ENCODE data around the gene TUBA4B. TPM values are rescaled to one million over a fixed set of nuclear protein-coding genes. Genes with fewer than 3 reads are reported as not detected.

The TUBA4B gene
- total RNA-seq, 4 donors from 2014 or later = not detected

- no peak for ATAC-seq
- H3K9me3 ChIP-seq = no peaks in the 10 kb centered on the region
- in situ Hi-C loops (cut with MboI; ENCODE audit: low sequenced_read_pairs in 4 of 4) = no loop called here
- TF ChIP-seq POLR2A (IDR thresholded peaks at IDR 0.05) (no peak), CTCF (IDR thresholded peaks at IDR 0.05 in 4 of 5, conservative IDR thresholded peaks at IDR 0.05 in 1 of 5) (no peak)
- DNase-seq = no peak
- H3K4me3 ChIP-seq = peak overlapping the region; percentile 65 to 98 (median 82)
- peaks cover 0 to 14% of the 10 kb centered on the region in 2 donors for H3K36me3 ChIP-seq
- intact Hi-C loops (cut with DNase I; ENCODE audit: low total_unique reads) = loop anchor here (1.0 to 5.0 kb wide), 3 partner anchors 15 to 353 kb away; partner anchors contain the start of genes ANKZF1, ATG9A, CNPPD1 and STK11IP
- no peaks in the 10 kb centered on the region for H3K27me3 ChIP-seq
- H3K27ac ChIP-seq = peak overlapping the region; percentile 83 to 99 (median 96)
- H3K4me1 ChIP-seq = peaks cover 38 to 41% of the 10 kb centered on the region in 2 donors
These were observed 8.3 kb upstream of the TUBA4B start for GRCh38 chr2:219244789-219245147.

DNA sequence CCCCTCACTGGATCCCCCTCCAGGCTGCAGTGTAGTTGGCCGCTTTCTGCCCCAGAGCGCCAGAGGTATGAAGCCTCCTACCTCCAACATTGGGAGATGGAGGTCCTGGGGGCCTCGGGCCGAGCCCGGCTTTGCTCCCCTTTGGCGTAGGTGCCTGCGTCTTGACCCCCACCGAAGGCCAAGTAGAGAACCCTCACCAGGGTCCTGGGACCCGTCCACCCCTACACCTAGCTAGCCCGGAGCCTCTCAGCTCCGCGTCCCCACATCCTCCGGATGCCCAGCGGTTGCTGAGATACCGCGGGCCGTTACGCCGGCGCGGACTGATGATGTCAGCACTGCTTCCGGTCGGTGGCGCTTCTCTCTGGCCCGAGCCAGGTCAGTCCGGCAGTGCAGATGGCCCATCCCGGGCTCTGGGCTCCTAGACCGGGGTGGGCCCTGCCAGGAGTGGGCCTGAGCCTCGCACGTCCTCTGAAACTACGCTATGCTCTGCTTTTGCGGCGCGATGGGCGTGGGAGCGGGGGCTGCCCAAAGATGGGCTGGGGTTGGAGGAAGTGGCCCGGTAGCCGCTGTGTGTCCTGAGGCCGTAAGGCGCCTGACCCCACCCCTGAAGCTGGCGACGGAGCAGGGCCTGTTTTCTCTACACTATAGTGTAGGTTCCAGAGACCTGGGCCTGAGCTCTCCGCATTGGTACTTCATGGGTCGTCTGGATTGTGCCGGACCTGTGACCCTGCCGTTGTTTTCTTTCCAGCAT lies 7.7 kb upstream of the TUBA4B start, which contains the start of the genes GLB1L and STK16:
Gene GLB1L (minus strand): TSS at position 297 of the 751 bp plus-strand sequence. CDS start 1,871 bp downstream, outside the sequence.
Gene STK16 (plus strand): TSS at position 332 of the 751 bp plus-strand sequence. CDS start 521 bp downstream, outside the sequence.
- peak within 1 kb of the TSS; percentile 83 to 99 (median 96) for H3K27ac ChIP-seq
- H3K27me3 ChIP-seq = no peaks in the 10 kb centered on the region
- ATAC-seq (peak; percentile 89 to 90), DNase-seq (peak; percentile 85 to 91)
- peak within 1 kb of the TSS; percentile 65 to 98 (median 82) for H3K4me3 ChIP-seq
- peaks cover 43 to 47% of the 10 kb centered on the region in 2 donors for H3K4me1 ChIP-seq
- intact Hi-C loops (cut with DNase I; ENCODE audit: low total_unique reads) (loop anchor here (1.0 to 5.0 kb wide), 3 partner anchors 16 to 352 kb away; partner anchors contain the start of genes ANKZF1, ATG9A, CNPPD1 and STK11IP), in situ Hi-C loops (cut with MboI; ENCODE audit: low sequenced_read_pairs in 4 of 4) (no loop called here)
- H3K9me3 ChIP-seq = no peaks in the 10 kb centered on the region
- peaks cover 0 to 20% of the 10 kb centered on the region in 2 donors for H3K36me3 ChIP-seq
- TF ChIP-seq POLR2A (IDR thresholded peaks at IDR 0.05) (peak; percentile 76 to 89), CTCF (IDR thresholded peaks at IDR 0.05 in 4 of 5, conservative IDR thresholded peaks at IDR 0.05 in 1 of 5) (no peak)

- intact Hi-C loops (cut with DNase I; ENCODE audit: low total_unique reads) (loop anchor here (1.0 to 5.0 kb wide), 3 partner anchors 17 to 351 kb away; partner anchors contain the start of genes ANKZF1, ATG9A, CNPPD1 and STK11IP), in situ Hi-C loops (cut with MboI; ENCODE audit: low sequenced_read_pairs in 4 of 4) (no loop called here)
- DNase-seq (no peak), ATAC-seq (peak; percentile 1 to 2)
- H3K36me3 ChIP-seq = peaks cover 0 to 25% of the 10 kb centered on the region in 2 donors
- no peaks in the 10 kb centered on the region for H3K27me3 ChIP-seq
- H3K4me3 ChIP-seq = peak overlapping the region; percentile 65 to 98 (median 82)
- peak overlapping the region; percentile 83 to 99 (median 96) for H3K27ac ChIP-seq
- H3K4me1 ChIP-seq = peaks cover 48 to 52% of the 10 kb centered on the region in 2 donors
- H3K9me3 ChIP-seq = no peaks in the 10 kb centered on the region
- TF ChIP-seq CTCF (IDR thresholded peaks at IDR 0.05 in 4 of 5, conservative IDR thresholded peaks at IDR 0.05 in 1 of 5) = no peak
- TF ChIP-seq POLR2A (IDR thresholded peaks at IDR 0.05) = no peak
These were observed 7.2 kb upstream of the TUBA4B start for GRCh38 chr2:219245899-219246230.

GRCh38 chr2:219246559-219246958 lies 6.5 kb upstream of the TUBA4B start:
- no peak for ATAC-seq
- Histone ChIP-seq H3K4me3 (no peak overlapping the region), H3K27ac (peak overlapping the region in 3 of 4 donors; percentile 95 to 99 (median 98))

More at GRCh38 chr2:219246559-219246958, 6.5 kb upstream of the TUBA4B start:
- Histone ChIP-seq H3K27me3 (no peaks in the 10 kb centered on the region), H3K36me3 (peaks cover 0 to 32% of the 10 kb centered on the region in 2 donors), H3K4me1 (peaks cover 55 to 59% of the 10 kb centered on the region in 2 donors), H3K9me3 (no peaks in the 10 kb centered on the region)
- intact Hi-C loops (cut with DNase I; ENCODE audit: low total_unique reads) = loop anchor here (5.0 kb wide), 1 partner anchor 351 kb away; the partner anchor contains the start of gene STK11IP
- no peak for DNase-seq
- in situ Hi-C loops (cut with MboI; ENCODE audit: low sequenced_read_pairs in 4 of 4) = no loop called here
- TF ChIP-seq POLR2A (IDR thresholded peaks at IDR 0.05) (no peak), CTCF (IDR thresholded peaks at IDR 0.05 in 4 of 5, conservative IDR thresholded peaks at IDR 0.05 in 1 of 5) (no peak)
